Renal cortical epithelial cell (primary cell): ENCODE data around the gene YJEFN3. TPM values are rescaled to one million over a fixed set of nuclear protein-coding genes. Genes with fewer than 3 reads are reported as not detected.

Experiments used
- DNase-seq: peaks from one replicate; pipeline ENCODE4 v3.0.0-alpha.2; 2011; ENCODE audit warnings: low read depth
- total RNA-seq: library from RNA; depleted of rRNA; stranded (reverse); fragments of >200 nt; gene quantifications from 2 replicates; pipeline ENCODE4 v1.2.3, GENCODE V29; 2014

The YJEFN3 gene
- total RNA-seq, 1 donor from 2014 or later = 0.50 TPM

GRCh38 chr19:19538785-19539166 lies 10.1 kb downstream of the YJEFN3 start:
- no peak for DNase-seq

- DNase-seq = no peak
Measured at GRCh38 chr19:19539698-19540063, 11.0 kb downstream of the YJEFN3 start.

GRCh38 chr19:19540064-19540714 lies 11.5 kb downstream of the YJEFN3 start:
- DNase-seq = peak; percentile 30

GRCh38 chr19:19540715-19541515 lies 12.2 kb downstream of the YJEFN3 start:
- DNase-seq = peak; percentile 26

- DNase-seq = no peak
Measured at GRCh38 chr19:19541616-19542015, 12.9 kb downstream of the YJEFN3 start.

- DNase-seq = no peak
Measured at GRCh38 chr19:19542507-19542906, 13.8 kb downstream of the YJEFN3 start.

- DNase-seq = no peak
Measured at GRCh38 chr19:19543101-19543500, 14.4 kb downstream of the YJEFN3 start.

GRCh38 chr19:19543640-19544039 lies 14.9 kb downstream of the YJEFN3 start:
- no peak for DNase-seq

GRCh38 chr19:19544257-19544953 lies 15.7 kb downstream of the YJEFN3 start:
- no peak for DNase-seq

- no peak for DNase-seq
Measured at GRCh38 chr19:19544954-19545591, 16.4 kb downstream of the YJEFN3 start.

- DNase-seq = no peak
Measured at GRCh38 chr19:19545707-19546106, 17.0 kb downstream of the YJEFN3 start.

- DNase-seq = no peak
Measured at GRCh38 chr19:19546751-19547162, 18.0 kb downstream of the YJEFN3 start.

- DNase-seq = no peak
Measured at GRCh38 chr19:19547674-19548336, 19.1 kb downstream of the YJEFN3 start.

- DNase-seq = no peak
Measured at GRCh38 chr19:19548915-19549759, 20.4 kb downstream of the YJEFN3 start.

GRCh38 chr19:19549804-19550464 lies 21.2 kb downstream of the YJEFN3 start:
- no peak for DNase-seq

- DNase-seq = no peak
Measured at GRCh38 chr19:19550485-19550929, 21.8 kb downstream of the YJEFN3 start.

- DNase-seq = no peak
Measured at GRCh38 chr19:19550972-19551852, 22.5 kb downstream of the YJEFN3 start.

GRCh38 chr19:19551853-19552192 lies 23.1 kb downstream of the YJEFN3 start:
- no peak for DNase-seq

- DNase-seq = no peak
Measured at GRCh38 chr19:19552798-19553197, 24.1 kb downstream of the YJEFN3 start.
